Fibroblast of gingiva (primary cell): Measurements from ENCODE around the gene ARRDC2.
"Not testable (repeated sequence)": the region's sequence is repeated elsewhere in the genome, so short reads cannot be mapped to it uniquely, and the experiment has no call there.

Experiments used
- DNase-seq: peaks from one replicate; pipeline ENCODE4 v3.0.0-alpha.2; 2011; ENCODE audit warnings: low read depth

ARRDC2 gene

DNA sequence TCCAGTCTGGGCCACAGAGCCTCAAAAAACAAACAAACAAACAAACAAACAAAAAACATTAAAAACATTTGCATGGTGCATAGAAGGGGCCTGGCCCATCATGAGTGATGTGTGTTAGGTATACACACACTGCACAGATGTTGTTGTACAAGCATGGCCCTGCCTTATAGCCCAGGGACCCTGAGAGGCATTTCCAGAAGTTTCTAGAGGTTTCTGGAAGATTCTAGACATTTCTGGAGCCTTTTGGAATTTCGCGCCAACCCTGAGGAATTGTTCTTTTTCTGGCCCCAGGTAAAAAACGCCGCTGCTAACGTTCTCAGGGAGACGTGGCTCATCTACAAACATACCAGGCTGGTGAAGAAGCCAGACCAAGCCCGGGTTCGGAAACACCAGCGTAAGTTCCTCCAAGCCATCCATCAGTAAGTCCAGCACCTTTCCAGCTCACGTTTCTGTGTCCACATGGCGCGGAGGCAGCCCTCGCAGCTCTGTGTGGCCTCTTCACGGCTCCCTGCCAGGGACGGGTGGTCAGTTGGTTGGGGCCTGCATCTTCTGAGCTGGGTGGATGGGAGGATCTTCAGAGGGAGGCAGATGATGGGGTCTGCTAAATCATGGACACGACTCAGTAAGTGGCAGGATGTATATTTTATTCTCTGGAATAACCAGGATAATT lies 18.4 kb upstream of the ARRDC2 start:
- no peak for DNase-seq

DNA sequence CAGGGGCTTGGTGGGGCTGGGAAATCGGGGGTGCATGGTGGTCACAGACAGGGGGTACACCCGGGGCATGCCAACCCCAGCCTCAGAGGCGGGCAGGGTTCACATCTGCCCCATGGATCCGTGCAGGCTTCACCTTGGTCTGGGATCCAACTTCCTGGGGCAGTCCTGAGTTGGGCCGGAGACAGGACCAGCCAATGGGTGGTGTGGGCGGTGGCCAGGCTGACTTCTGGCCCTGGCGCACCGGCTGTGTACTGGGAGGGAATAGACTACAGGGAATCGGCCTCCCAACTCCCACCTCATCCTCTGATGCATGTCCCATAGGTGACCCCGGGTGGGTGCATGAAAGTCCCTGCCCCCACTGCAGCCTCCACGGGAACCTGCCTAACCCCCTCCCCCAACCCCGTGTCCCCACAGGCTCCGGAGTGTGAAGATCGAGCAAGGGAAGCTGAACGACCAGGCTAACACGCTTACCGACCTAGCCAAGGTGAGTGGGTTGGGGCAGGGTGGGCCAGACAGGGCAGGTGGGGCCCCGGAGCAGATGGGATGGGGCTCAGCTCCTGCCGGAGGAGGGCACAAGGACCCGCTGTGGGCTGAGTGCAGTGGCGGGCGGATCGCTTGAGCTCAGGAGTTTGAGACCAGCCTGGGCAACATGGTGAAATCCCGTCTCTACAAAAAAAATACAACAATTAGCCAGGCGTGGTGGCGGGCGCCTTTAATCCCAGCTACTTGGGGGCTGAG lies 14.7 kb upstream of the ARRDC2 start:
- DNase-seq: no peak

DNA sequence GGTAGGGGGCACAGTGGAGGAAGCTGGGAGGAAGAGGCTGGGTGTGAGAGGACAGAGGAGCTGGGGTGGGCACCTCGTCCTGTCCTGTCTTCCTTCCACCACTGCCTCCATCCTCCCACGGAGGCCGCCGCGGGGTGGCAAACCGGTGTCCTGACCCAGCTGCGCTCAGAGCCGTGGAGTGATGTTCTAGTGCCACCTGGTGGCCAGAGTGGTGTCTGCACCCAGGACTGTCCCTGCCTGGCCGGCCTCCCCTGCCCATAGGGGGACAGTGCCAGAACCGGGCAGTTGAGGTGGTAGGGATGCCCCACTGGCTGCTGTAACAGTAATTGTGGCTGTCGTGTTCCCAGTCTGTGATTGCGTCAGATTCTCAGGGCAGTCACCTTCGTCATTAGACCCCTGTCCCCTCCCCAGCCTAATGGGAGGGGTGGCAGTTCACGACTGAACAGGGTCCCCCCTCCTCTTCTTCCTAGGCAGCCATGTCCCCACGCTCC lies 11.1 kb upstream of the ARRDC2 start:
- peak; percentile 47 for DNase-seq

DNA sequence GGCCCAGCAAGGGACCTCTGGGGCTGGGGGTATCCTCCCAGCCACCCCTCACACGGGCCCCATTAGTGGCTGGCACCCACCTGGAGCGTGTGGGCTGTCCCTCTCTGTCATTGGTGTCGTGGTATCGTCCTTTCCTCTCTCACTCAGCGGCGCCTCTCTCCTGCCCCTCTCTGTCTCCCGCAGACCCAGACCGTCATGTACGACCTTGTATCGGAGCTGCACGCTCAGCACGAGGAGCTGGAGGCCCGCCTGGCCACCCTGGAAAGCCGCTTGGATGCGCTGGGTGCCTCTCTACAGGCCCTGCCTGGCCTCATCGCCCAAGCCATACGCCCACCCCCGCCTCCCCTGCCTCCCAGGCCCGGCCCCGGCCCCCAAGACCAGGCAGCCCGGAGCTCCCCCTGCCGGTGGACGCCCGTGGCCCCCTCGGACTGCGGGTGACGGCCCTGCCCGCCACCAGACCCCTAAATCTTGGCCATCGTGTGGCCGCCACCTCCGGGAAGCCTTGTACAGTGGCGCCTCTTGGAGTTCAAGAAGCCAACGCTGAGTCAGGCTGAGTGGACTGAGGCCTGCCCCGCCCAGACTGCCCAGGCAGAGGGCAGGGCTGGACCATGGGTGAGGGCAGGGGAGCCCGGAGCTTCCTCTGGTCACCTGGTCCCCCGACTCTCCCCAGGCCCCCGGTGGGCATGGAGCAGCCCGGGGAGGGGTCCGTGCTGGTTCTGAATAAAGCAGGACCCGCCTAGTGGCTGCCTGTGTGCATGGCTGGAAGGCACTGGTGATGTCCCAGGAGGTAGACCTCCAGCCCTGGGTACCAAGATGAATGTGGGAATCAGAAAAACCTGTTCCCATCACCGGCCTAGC lies 9.8 kb upstream of the ARRDC2 start:
- no peak for DNase-seq

DNA sequence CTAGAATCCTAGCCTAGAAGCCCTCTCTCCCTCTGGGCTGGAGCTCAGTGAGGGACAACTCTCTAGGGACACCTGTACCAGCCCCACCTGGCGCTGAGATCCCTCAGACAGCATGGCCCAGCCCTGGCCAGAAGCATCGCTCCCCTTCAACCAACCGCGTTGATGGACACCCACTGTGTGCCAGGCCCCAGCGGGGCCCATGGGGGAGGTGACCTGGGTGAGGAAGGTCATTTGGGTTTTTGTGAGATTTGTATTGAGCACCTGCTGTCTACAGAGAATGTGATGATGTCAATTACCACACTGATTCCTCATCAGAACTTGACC lies 9.2 kb upstream of the ARRDC2 start:
- no peak for DNase-seq

DNA sequence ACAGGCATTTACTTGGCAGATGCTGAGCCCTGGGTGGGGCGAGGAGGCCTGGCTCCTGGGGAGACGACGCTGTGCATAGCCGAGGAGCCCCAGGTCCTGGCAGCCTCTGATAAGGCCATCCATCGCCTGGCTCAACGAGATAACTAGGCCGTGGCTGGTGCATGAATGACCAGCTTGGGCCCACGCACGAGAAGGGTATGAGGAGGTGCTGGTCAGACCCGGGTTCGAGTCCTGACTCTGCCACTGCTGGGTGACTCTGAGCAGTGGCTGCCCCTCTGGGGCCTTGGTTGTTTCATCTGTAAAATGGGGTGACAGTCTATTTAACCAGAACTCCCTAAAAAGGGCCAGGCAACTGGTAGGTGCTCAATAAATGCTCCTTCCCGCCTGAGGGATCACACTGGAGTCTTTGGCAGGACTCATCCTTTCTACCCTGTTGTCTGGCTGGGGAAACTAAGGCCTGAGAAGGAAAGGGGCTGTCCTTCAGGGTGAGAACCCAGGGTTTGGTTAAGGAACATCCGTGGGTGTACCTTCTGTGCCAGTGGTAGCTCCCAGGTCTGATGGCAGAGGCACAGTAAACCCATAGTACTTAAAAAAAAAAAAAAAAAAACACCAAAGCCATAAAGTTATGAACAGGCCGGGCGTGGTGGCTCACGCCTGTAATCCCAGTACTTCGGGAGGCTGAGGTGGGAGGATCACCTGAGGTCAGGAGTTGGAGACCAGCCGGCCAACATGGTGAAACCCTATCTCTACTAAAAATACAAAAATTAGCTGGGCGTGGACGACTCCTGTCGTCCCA lies 8.1 kb upstream of the ARRDC2 start:
- no peak for DNase-seq

DNA sequence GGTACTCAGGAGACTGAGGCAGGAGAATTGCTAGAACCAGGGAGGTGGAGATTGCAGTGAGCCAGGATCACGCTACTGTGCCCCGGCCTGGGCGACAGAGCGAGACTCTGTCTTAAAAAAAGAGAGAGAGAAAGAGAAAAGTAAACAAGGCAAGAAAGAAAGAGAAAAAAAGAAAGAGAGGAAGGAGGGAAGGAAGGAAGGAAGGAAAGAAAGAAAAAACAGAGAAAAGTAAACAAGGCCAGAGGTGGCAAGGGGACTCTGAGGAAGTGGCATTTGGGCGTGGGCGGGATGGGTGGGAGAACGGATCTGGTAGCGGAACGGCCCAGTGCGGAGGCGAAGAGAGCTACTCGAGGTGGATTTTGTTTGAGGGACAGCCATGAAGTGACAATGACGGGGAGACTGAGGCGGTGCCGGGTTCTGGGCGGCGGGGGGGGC lies 7.5 kb upstream of the ARRDC2 start:
- DNase-seq: no peak

DNA sequence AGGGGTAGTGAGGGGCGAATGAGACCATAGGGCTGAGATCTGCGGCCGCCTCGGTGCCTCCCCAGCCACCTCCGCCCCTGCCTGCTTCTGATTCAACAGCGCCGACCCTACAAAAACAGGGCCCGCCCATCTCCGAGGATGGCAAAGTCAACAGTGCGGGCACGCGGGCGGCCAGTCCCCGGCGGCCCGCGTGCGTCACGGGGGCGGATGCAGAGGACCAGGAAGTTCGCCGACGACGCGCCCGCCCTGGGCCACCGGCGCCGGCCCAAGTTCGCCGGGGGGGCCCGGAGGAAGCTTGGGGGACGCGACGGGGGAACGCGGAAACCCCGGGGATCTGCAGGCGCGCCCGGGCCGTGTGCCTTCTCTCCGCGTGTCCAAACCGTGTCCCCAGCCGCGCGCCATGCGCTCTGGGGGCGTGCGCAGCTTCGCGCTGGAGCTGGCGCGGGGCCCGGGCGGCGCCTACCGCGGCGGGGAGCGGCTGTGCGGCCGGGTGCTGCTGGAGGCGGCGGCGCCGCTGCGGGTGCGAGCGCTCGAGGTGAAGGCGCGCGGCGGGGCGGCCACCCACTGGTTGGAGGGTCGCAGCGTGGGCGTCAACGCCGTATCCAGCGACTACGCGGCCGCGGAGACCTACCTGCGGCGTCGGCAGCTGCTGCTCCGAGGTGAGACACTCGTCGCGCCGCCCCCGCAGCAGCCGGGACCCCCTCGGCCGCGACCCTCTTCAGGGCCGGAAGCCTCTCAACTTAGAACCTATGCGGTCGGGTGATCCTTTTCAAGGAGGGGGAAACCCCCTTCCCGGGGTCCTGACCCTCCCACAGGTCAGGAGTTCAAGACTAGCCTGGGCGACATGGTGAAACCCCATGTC lies 6.8 kb upstream of the ARRDC2 start:
- DNase-seq: peak; percentile 91

DNA sequence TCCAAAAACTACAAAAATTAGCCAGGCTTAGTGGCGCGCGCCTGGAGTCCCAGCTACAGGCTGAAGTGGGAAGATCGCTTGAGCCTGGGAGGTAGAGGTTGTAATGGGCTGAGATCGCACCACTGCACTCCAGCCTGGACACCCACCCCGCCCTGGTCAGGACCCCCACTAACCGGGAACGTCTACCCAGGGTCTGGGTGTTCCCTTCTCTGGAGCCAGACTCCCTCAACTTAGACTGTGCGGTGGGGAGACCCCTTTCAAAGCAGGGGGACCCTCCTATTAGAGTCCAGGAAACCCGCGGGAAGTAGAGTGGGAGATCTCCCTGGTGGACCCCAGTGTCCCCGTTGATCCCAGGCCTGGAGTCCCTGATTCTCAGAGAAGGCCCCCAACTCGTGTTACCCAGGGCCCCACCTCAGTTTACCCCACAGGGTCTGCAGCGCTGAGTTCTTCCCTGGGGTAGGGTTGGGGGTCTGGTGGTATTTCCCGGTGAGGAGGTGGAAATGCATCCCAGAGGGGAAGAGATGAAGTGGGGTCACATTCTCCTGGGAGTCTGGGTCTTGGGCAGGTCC lies 6.1 kb upstream of the ARRDC2 start:
- peak; percentile 14 for DNase-seq

DNA sequence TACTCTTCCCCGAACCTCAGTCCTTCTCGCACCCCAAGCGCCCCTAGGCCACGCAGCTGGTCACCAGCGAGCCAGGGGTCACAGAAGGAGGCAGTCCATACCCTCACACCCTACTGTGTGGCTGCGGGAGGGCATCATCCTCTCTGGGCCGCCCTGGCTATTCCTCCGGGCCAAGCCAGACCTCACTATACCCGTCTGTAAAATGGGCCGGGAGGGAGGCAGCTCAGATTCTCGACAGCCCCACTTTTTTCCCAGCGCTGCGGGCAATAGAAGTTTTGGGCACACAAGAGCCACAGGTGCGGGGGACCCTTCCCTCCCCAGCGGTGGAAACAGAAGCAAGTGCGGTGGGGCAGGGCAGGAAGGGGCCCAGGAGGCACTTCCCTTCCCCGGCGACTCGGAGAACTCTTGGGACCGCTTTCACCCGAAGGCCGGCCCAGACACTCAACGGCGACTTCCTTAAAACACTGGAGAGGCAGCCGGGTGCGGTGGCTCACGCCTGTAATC lies 5.6 kb upstream of the ARRDC2 start:
- DNase-seq: no peak

DNA sequence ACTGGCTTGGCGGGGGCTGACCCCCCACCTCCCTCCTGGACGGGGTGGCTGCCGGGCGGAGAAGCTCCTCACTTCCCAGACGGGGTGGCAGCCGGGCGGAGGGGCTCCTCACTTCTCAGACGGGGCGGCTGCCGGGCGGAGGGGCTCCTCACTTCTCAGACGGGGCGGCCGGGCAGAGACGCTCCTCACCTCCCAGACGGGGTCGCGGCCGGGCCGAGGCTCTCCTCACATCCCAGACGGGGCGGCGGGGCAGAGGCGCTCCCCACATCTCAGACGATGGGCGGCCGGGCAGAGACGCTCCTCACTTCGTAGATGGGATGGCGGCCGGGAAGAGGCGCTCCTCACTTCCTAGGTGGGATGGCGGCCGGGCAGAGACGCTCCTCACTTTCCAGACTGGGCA lies 2.2 kb upstream of the ARRDC2 start:
- not testable (repeated sequence) for DNase-seq

DNA sequence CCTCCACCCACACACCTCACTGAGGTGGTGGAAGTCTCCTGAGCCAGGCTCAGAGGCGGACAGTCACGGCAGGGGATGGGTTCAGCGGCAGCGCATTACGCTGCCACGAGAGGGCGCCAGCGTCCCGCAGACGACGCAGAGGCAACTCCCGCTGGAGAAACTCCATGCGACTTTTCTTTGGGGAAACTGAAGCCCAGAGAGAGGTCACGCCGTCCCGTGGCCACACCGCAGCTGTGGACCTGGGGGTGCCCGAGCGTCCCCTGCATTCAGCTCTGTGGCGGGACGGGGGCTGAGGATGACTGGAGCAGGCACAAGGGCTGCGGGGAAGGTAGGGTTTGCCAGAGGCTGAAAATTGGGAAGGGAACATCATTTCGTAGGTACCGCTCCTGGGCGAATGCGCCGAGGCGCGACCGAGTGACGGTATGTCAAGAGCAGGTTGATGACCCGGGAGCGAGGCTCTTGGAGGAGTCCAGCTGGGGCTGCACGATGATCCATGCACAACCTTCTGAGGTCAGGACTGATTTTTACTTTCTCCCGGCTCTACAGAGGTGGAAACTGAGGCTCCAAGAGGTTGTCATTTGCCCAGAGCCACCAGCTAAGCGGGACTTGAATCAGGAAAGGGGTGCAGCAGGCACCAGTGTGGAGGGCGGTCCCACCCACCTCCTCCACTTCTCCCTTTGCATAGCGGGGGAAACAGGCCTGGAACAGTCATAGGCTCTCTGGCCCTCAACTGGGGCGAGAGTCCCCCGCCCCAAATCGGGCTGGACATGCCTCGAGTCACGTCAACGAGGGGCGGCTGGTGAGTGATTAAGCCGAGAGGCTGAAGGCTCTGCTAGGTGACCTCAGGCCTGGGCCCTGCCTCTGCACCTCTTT lies 690 bp upstream of the ARRDC2 start:
- peak; percentile 54 for DNase-seq

DNA sequence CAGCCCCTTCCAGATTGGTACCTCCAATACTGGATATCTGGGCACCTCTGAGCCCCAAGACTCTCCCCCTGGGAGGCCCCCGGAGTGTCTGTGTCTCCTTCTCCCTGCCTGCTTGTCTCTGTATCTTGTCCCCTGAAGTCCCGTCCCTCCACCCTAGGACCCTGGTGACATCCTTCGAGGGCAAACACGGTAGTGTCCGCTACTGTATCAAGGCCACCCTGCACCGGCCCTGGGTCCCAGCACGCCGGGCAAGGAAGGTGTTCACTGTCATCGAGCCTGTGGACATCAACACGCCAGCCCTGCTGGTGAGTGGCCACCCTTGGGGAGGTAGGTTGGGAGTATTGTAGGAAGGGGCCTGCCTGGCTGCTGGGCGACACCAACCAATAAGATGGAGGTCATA lies 844 bp downstream of the ARRDC2 start:
- no peak for DNase-seq

DNA sequence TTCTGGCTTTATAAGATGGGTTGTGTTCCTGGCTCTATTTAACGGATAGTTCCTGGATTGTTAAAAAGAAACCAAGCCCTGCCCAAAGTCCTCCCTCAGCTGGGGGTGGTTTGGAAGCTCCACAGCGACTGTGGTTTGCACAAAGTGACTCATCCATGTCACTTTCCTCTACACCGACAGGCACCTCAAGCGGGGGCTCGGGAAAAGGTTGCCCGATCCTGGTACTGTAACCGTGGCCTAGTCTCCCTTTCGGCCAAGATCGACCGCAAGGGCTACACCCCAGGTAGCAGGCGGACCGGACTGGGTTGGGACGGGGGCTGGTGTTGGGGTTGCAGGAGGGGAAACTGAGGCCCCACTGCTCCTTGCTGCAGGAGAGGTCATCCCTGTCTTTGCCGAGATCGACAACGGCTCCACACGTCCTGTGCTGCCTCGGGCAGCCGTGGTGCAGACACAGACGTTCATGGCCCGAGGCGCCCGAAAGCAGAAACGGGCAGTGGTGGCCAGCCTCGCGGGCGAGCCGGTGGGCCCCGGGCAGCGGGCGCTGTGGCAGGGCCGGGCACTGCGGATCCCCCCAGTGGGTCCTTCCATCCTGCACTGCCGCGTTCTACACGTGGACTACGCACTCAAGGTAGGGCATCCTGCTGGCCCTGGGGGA lies 1.6 kb downstream of the ARRDC2 start:
- peak; percentile 44 for DNase-seq

DNA sequence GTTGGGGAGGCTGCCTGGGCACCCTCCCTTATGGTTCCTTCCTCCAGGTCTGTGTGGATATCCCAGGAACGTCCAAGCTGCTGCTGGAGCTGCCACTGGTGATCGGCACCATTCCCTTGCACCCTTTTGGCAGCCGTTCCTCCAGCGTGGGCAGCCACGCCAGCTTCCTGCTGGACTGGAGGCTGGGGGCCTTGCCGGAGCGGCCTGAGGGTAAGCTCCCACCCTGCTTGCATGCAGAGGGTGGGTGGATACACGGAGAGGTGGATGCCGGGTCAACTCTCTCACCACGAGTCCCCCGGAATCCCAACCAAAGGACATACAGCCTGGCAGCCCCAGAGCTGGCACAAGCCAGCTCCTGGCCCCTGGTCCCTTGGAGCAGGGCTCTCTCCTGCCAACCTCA lies 2.2 kb downstream of the ARRDC2 start:
- no peak for DNase-seq

DNA sequence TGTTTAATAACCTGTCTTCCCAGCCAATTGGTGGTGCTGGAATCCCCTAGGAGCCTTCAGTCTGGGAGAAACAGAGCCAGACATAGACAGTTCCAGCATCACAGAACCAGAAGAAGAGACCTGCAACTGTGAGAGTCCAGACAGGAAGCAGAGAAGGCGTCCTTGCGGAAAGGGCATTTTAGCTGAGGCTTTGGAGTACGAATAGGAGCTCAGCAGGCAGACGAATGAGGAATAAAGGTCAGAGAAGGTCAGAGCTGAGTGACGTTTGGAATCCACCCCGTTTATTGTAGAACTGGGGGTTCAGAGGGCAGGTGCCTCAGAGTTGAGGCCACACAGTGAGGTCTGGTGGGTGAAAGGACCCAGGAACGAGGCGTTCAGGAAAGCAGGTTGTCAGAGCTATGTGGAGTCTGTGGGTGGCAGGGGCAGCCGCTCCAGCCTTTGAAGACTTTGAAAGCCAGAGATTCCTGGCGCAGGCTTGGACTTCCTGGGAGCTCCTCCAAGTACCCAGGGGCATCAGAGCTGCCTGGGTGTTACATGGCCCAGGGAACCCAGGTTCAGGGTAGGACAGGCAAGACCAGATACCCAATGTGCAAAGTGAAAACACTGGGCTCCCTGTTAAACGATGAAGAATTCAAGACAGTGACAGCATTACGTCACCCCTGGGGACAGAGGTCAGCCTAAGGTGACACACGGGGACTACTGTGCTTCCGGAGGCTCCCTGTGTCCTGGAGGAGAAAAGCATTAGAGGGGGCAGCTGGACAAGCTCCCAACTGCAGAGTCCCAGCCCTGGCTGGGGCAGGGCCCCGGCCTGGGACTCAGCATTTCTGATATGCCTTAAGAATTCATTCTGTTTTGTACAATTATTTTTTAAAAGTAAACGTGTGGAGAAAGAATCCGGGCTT lies 5.5 kb downstream of the ARRDC2 start:
- DNase-seq: no peak

DNA sequence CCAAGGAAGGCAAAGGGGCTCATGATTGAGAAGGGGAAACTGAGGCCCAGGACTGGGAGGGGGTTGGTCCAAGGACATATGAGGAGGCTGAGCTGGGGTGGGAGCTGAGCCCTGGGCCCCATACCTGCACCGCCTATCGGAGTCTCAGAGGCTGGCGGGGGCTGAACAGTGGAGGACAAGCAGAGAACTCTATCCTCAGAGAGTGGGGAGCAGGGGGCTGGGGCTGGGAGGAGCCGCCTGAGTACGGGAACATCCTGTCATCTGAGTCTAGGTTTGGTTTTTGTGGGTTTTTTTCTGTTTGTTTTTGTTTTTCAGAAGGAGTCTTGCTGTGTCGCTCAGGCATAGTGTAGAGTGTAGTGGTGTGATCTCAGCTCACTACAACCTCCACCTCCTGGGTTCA lies 6.2 kb downstream of the ARRDC2 start:
- DNase-seq: no peak
